Adrenal gland (tissue), 12 donors: ENCODE results near the gene CD248. TPM values are rescaled to one million over a fixed set of nuclear protein-coding genes. Genes with fewer than 3 reads are reported as not detected.

Experiments used
- DNase-seq, 7 donors: peaks; one replicate each; pipeline ENCODE4 v3.0.0-alpha.2; 2019 to 2020
- H3K27ac ChIP-seq, 5 donors: fragments of 200-600 bp; sonication (generic) in 4 of 5; 1 replicate in 3 of 5; 2 replicates in 2 of 5; pipeline versions ENCODE4 v1.5.1 to v1.8.0; 2016 to 2020; ENCODE audit warnings: mild to moderate bottlenecking in 1 of 5
- H3K27me3 ChIP-seq: fragments of 200-600 bp; 2 replicates; pipeline ENCODE4 v1.8.0; 2021
- H3K36me3 ChIP-seq, 2 donors: fragments of 200-600 bp; replicated peaks in 1 of 2; 1 replicate in 1 of 2; 2 replicates in 1 of 2; pipeline versions ENCODE4 v1.5.1 to v1.8.0; 2018 to 2022
- H3K4me1 ChIP-seq, 2 donors: fragments of 200-600 bp; replicated peaks in 1 of 2; 1 replicate in 1 of 2; 2 replicates in 1 of 2; pipeline versions ENCODE4 v1.5.1 to v1.8.0; 2018 to 2021
- H3K4me3 ChIP-seq, 4 donors: fragments of 200-600 bp; sonication (generic) in 3 of 4; one replicate each; pipeline ENCODE4 v1.5.1; 2016 to 2018
- H3K9me3 ChIP-seq, 3 donors: fragments of 200-600 bp; sonication (generic) in 1 of 3; replicated peaks in 1 of 3; 1 replicate in 2 of 3; 2 replicates in 1 of 3; pipeline versions ENCODE4 v1.5.1 to v1.8.0; 2016 to 2021
- CTCF ChIP-seq, 6 experiments: fragments of 450-650 bp in 4 of 6; fragments of 200-600 bp in 2 of 6; sonication (generic) in 1 of 6; IDR thresholded peaks; 1 replicate in 5 of 6; 2 replicates in 1 of 6; pipeline versions ENCODE4 v1.5.1 to v1.8.0; 2016 to 2021; ENCODE audit warnings: antibody characterized with exemption in 6 of 6, mild to moderate bottlenecking in 2 of 6, moderate library complexity in 1 of 6
- POLR2A ChIP-seq, 2 donors: fragments of 450-650 bp; IDR thresholded peaks; one replicate each; pipeline ENCODE4 v1.6.1; 2017; ENCODE audit warnings: antibody characterized with exemption in 2 of 2, mild to moderate bottlenecking in 2 of 2, moderate library complexity in 1 of 2
- WGBS, 4 donors: extraction: QIAGEN DNeasy Blood & Tissue Kit in 2 of 4; methylation state at CpG; one replicate each; pipeline versions ENCODE4 v1.1.5 to v1.1.7; 2013 to 2017; 5-methylcytosine and 5-hydroxymethylcytosine counted together
- intact Hi-C, 2 donors: fragments of 100-400 bp; cut with DNase I; formaldehyde crosslinking; loops; one replicate each; pipeline versions ENCODE4 v1.14.1 to v1.15.0; 2022 to 2023
- polyA plus RNA-seq, 3 donors: library from polyadenylated mRNA; stranded (reverse); fragments of 200-250 nt in 2 of 3; fragments of 350-450 nt in 1 of 3; fragmentation: Illumina TruSeq in 1 of 3; extraction: RNeasy Lipid Tissue Mini Kit (QIAGEN cat#74804) in 1 of 3; gene quantifications; one replicate each; pipeline ENCODE4 v1.2.3, GENCODE V29; 2013 to 2014
- total RNA-seq, 9 donors: library from RNA; depleted of rRNA in 4 of 9; stranded (reverse); fragments of >200 nt in 4 of 9; fragments of 120-200 nt in 1 of 9; fragmentation: NEBNext Ultra II Directional in 1 of 9; extraction: Animal tissue kit (Norgen Biotek cat#: 25700) in 1 of 9; gene quantifications; one replicate each; pipeline versions ENCODE4 v1.1.0 to v1.2.4, GENCODE V29; 2013 to 2023
- donor health status: healthy with polysubstance abuse.
- donor health status: Bipolar disorder and iron deficiency.
- donor health status: DM: yes; HTN: yes; CAD: no.
- donor health status: DM: no; HTN: no; CAD: no.
- donor health status: DM: no; HTN: no; CAD: no.
- donor health status: DM: yes; HTN: yes; CAD: no.

Gene CD248
- total and polyA plus RNA-seq, 12 donors = 3.8 to 28.0 (median 15.8) TPM

GRCh38 chr11:66266378-66267038, 50.3 kb downstream of the CD248 start:
- 81 to 86% (median 83%) methylated on average over 10 to 20 of the region's 20 CpGs for WGBS, 4 donors
- H3K36me3 ChIP-seq = peaks cover 0 to 25% of the 10 kb centered on the region in 2 donors
- peak overlapping the region in 3 of 5 donors; percentile 89 to 98 (median 95) for H3K27ac ChIP-seq
- TF ChIP-seq CTCF (IDR thresholded peaks at IDR 0.05) (no peak), POLR2A (IDR thresholded peaks at IDR 0.05) (no peak)
- intact Hi-C loops = no loop called here
- H3K4me3 ChIP-seq = peak overlapping the region in 1 of 4 donors; percentile 94
- H3K27me3 ChIP-seq = no peaks in the 10 kb centered on the region
- no peaks in the 10 kb centered on the region for H3K9me3 ChIP-seq
- DNase-seq = peak in 2 of 7 donors; percentile 36 to 68
- H3K4me1 ChIP-seq = peaks cover 5 to 24% of the 10 kb centered on the region in 2 donors

- Histone ChIP-seq H3K4me3 (no peak overlapping the region), H3K9me3 (no peaks in the 10 kb centered on the region), H3K4me1 (peaks cover 5 to 24% of the 10 kb centered on the region in 2 donors), H3K27me3 (no peaks in the 10 kb centered on the region), H3K36me3 (peaks cover 0 to 22% of the 10 kb centered on the region in 2 donors), H3K27ac (no peak overlapping the region)
- TF ChIP-seq CTCF (IDR thresholded peaks at IDR 0.05) = no peak
- TF ChIP-seq POLR2A (IDR thresholded peaks at IDR 0.05) = no peak
- DNase-seq = peak in 1 of 7 donors; percentile 52
- 93 to 94% (median 94%) methylated on average over 18 to 26 of the region's 26 CpGs for WGBS, 4 donors
- intact Hi-C loops = no loop called here
Measured at GRCh38 chr11:66265531-66266377, 51.1 kb downstream of the CD248 start.

DNA sequence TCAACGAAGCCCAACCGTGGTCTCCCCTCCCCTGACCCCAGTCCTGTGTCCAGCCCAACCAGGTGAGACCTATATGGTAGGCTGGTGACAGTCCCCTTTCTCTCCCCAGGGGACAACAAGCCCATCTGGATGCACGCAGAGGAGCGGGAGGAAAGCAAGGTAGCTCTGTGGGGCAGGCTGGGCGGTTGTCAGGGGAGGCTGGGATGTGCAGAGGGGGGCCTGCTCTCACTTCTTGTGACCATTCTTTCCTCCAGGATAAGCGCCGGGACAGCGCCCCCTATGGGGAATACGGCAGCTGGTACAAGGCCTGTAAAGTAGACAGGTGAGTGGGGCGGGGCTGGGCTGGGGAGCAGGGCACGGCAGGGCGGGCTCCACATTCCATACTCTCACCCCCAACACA, 51.9 kb downstream of the CD248 start:
- H3K27ac ChIP-seq = no peak overlapping the region
- peak in 3 of 6 experiments; percentile 7 to 17 (median 17) for TF ChIP-seq CTCF (IDR thresholded peaks at IDR 0.05)
- no peak for TF ChIP-seq POLR2A (IDR thresholded peaks at IDR 0.05)
- H3K4me3 ChIP-seq = no peak overlapping the region
- DNase-seq = peak in 1 of 7 donors; percentile 18
- intact Hi-C loops = no loop called here
- H3K36me3 ChIP-seq = peaks cover 0 to 19% of the 10 kb centered on the region in 2 donors
- WGBS, 4 donors = 73 to 93% (median 78%) methylated on average over 7 to 12 of the region's 12 CpGs
- H3K27me3 ChIP-seq = no peaks in the 10 kb centered on the region
- H3K9me3 ChIP-seq = no peaks in the 10 kb centered on the region
- H3K4me1 ChIP-seq = peaks cover 5 to 18% of the 10 kb centered on the region in 2 donors

Other genes with a start within 250 kb of the CD248 start
- 10 to 100 TPM; 21.1 to 60.5 (median 50.6) TPM for gene PACS1, start 246.8 kb downstream of the CD248 start, total RNA-seq
- 10 to 100 TPM; 23.9 to 37.4 (median 29.9) TPM for gene PACS1, start 246.8 kb downstream of the CD248 start, polyA plus RNA-seq
- gene KLC2, start 59.3 kb downstream of the CD248 start, total RNA-seq = 10 to 100 TPM in 8 of 9 donors, 1 to 10 TPM in 1; 6.8 to 50.0 (median 23.1) TPM
- 10 to 100 TPM; 14.6 to 68.1 (median 21.4) TPM for gene KLC2, start 59.3 kb downstream of the CD248 start, polyA plus RNA-seq
- 100 to 1,000 TPM; 128 to 190 (median 164) TPM for gene RAB1B, start 48.4 kb downstream of the CD248 start, total RNA-seq
- gene RAB1B, start 48.4 kb downstream of the CD248 start, polyA plus RNA-seq = 100 to 1,000 TPM; 109 to 168 (median 135) TPM
- 10 to 100 TPM in 1 of 9 donors, 1 to 10 TPM in 4, under 1 TPM in 2, not detected in 2; 0.55 to 10.9 (median 1.2) TPM for gene CNIH2, start 38.9 kb downstream of the CD248 start, total RNA-seq
- gene CNIH2, start 38.9 kb downstream of the CD248 start, polyA plus RNA-seq = 10 to 100 TPM in 1 of 3 donors, 1 to 10 TPM in 2; 3.3 to 13.4 (median 9.7) TPM
- 100 to 1,000 TPM in 4 of 9 donors, 10 to 100 TPM in 5; 69.7 to 154 (median 93.1) TPM for gene YIF1A, start 27.9 kb downstream of the CD248 start, total RNA-seq
- gene YIF1A, start 27.9 kb downstream of the CD248 start, polyA plus RNA-seq = 100 to 1,000 TPM in 2 of 3 donors, 10 to 100 TPM in 1; 97.9 to 129 (median 104) TPM
- 1 to 10 TPM in 3 of 9 donors, under 1 TPM in 3, not detected in 3; 0.07 to 2.3 (median 0.76) TPM for gene TMEM151A, start 25.1 kb downstream of the CD248 start, total RNA-seq
- gene TMEM151A, start 25.1 kb downstream of the CD248 start, polyA plus RNA-seq = 1 to 10 TPM in 2 of 3 donors, under 1 TPM in 1; 0.42 to 6.8 (median 1.9) TPM
- gene RIN1, start 19.4 kb upstream of the CD248 start, total RNA-seq = 10 to 100 TPM in 2 of 9 donors, 1 to 10 TPM in 7; 1.8 to 13.1 (median 6.3) TPM
- gene RIN1, start 19.4 kb upstream of the CD248 start, polyA plus RNA-seq = 10 to 100 TPM in 2 of 3 donors, 1 to 10 TPM in 1; 1.6 to 15.2 (median 10.9) TPM
- gene BRMS1, start 28.1 kb upstream of the CD248 start, total RNA-seq = 10 to 100 TPM; 22.4 to 52.4 (median 41.6) TPM
- 10 to 100 TPM; 41.1 to 55.3 (median 53.8) TPM for gene BRMS1, start 28.1 kb upstream of the CD248 start, polyA plus RNA-seq
- 100 to 1,000 TPM in 1 of 9 donors, 10 to 100 TPM in 8; 36.1 to 115 (median 61.8) TPM for gene B4GAT1, start 30.6 kb upstream of the CD248 start, total RNA-seq
- gene B4GAT1, start 30.6 kb upstream of the CD248 start, polyA plus RNA-seq = 10 to 100 TPM; 20.8 to 31.5 (median 24.6) TPM
- 1 to 10 TPM in 6 of 9 donors, under 1 TPM in 2, not detected in 1; 0.84 to 2.5 (median 1.2) TPM for gene SLC29A2, start 54.7 kb upstream of the CD248 start, total RNA-seq
- 1 to 10 TPM in 2 of 3 donors, under 1 TPM in 1; 0.48 to 4.7 (median 4.5) TPM for gene SLC29A2, start 54.7 kb upstream of the CD248 start, polyA plus RNA-seq
- gene NPAS4, start 104.0 kb upstream of the CD248 start, total RNA-seq = under 1 TPM in 3 of 9 donors, not detected in 6; 0.06 to 0.55 (median 0.47) TPM
- under 1 TPM; 0.24 to 0.72 (median 0.26) TPM for gene NPAS4, start 104.0 kb upstream of the CD248 start, polyA plus RNA-seq
- gene MRPL11, start 121.8 kb upstream of the CD248 start, total RNA-seq = 10 to 100 TPM; 27.7 to 53.8 (median 33.9) TPM
- 10 to 100 TPM; 22.3 to 40.6 (median 27.3) TPM for gene MRPL11, start 121.8 kb upstream of the CD248 start, polyA plus RNA-seq
- gene PELI3, start 149.9 kb upstream of the CD248 start, total RNA-seq = 10 to 100 TPM in 8 of 9 donors, 1 to 10 TPM in 1; 10.0 to 34.3 (median 21.1) TPM
- 10 to 100 TPM in 2 of 3 donors, 1 to 10 TPM in 1; 6.4 to 24.5 (median 13.0) TPM for gene PELI3, start 149.9 kb upstream of the CD248 start, polyA plus RNA-seq
- gene DPP3, start 163.4 kb upstream of the CD248 start, total RNA-seq = 10 to 100 TPM; 25.5 to 70.9 (median 43.3) TPM
- 10 to 100 TPM; 23.6 to 27.2 (median 24.3) TPM for gene DPP3, start 163.4 kb upstream of the CD248 start, polyA plus RNA-seq
- 100 to 1,000 TPM in 2 of 9 donors, 10 to 100 TPM in 7; 27.7 to 132 (median 56.8) TPM for gene BBS1, start 193.6 kb upstream of the CD248 start, total RNA-seq
- gene BBS1, start 193.6 kb upstream of the CD248 start, polyA plus RNA-seq = 10 to 100 TPM; 24.1 to 39.5 (median 26.7) TPM
- gene ZDHHC24, start 229.0 kb upstream of the CD248 start, total RNA-seq = 10 to 100 TPM in 8 of 9 donors, 1 to 10 TPM in 1; 9.4 to 34.7 (median 21.7) TPM
- gene ZDHHC24, start 229.0 kb upstream of the CD248 start, polyA plus RNA-seq = 10 to 100 TPM in 1 of 3 donors, 1 to 10 TPM in 2; 8.6 to 12.8 (median 9.7) TPM
- gene ACTN3, start 229.9 kb upstream of the CD248 start, total RNA-seq = under 1 TPM in 2 of 9 donors, not detected in 7; 0.06 to 0.26 TPM
- under 1 TPM; 0.09 to 0.16 (median 0.13) TPM for gene ACTN3, start 229.9 kb upstream of the CD248 start, polyA plus RNA-seq